GM12865 (cell line): ENCODE results near the gene ISM1.

Source experiments
- DNase-seq: peaks from one replicate; pipeline ENCODE4 v3.0.0; 2010; ENCODE audit warnings: low read depth
- H3K4me3 ChIP-seq: 2 replicates; pipeline ENCODE4 v1.5.1; 2011; ENCODE audit warnings: mild to moderate bottlenecking, low read depth, low read length, control low read depth
- TF ChIP-seq, protein P1 (sequence below): IDR thresholded peaks from 2 replicates; pipeline ENCODE4 v1.5.1; 2011; ENCODE audit warnings: low read length, control low read depth, low read depth, inconsistent platforms; ENCODE audit not compliant: insufficient read depth; ENCODE audit errors: missing control alignments

The ISM1 gene

GRCh38 chr20:13331536-13331935 is 110.5 kb downstream of the ISM1 start:
- DNase-seq: no peak
- TF ChIP-seq, protein P1, sequence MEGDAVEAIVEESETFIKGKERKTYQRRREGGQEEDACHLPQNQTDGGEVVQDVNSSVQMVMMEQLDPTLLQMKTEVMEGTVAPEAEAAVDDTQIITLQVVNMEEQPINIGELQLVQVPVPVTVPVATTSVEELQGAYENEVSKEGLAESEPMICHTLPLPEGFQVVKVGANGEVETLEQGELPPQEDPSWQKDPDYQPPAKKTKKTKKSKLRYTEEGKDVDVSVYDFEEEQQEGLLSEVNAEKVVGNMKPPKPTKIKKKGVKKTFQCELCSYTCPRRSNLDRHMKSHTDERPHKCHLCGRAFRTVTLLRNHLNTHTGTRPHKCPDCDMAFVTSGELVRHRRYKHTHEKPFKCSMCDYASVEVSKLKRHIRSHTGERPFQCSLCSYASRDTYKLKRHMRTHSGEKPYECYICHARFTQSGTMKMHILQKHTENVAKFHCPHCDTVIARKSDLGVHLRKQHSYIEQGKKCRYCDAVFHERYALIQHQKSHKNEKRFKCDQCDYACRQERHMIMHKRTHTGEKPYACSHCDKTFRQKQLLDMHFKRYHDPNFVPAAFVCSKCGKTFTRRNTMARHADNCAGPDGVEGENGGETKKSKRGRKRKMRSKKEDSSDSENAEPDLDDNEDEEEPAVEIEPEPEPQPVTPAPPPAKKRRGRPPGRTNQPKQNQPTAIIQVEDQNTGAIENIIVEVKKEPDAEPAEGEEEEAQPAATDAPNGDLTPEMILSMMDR: no peak
- H3K4me3 ChIP-seq: no peak overlapping the region

DNA sequence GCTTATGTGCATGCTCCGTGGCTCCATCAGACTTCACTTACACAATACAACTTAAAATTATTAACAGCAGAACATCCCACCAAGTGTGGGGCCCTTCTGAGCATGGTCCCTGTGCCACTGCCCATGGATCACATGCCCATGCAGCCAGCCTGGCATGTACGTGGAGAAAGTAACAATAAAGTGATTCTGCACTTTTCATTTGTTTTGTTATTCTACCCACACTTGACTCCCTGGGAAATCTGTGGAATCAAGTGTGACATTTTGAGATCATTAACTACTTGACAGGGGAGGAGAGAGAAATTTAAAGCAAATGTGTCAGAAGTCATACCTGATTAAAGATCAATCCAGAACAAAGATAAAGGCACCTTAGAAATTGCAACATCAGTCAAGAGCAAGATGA is 112.0 kb downstream of the ISM1 start:
- TF ChIP-seq, protein P1: no peak
- no peak overlapping the region for H3K4me3 ChIP-seq
- no peak for DNase-seq

- H3K4me3 ChIP-seq: no peak overlapping the region
- TF ChIP-seq, protein P1: no peak
- no peak for DNase-seq
Observed at GRCh38 chr20:13333793-13334192, 112.7 kb downstream of the ISM1 start.

DNA sequence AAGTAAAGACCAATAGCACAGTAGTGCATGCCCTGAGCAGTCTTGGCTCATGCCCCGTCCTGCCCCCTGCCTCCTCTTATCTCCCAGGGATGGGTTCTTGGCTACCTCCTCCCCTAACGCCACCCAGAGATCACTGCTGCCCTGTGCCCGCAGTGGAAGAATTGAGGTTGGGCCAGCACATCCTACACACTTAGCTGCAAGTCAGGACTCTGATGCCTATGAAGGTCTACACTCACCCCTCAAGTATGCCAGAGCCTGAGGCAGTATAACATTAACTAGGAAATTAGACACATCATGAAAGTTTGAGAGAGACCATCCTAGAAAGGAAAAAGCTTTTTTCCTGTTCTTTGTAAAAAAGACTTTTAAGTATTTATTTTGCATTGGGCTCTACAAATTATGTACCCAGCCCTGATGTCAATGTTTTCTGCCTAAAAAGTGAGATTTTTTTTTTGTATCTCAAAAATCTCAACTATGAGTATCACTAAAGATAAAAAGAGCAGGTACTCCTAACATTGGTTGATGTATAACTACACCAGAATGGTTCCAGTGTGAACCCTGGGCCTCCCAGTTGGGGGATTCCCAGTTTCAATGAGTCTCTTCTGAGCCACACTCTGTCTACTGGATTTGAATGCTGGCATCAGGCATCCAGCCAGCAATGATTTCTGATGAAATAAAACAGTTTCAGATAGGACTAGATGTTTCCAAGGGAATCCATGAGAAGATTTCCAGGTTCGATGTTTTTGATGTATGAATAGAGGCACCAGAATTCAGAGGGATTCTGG is 115.4 kb downstream of the ISM1 start:
- DNase-seq: no peak
- TF ChIP-seq, protein P1: no peak
- H3K4me3 ChIP-seq: no peak overlapping the region

GRCh38 chr20:13337090-13337784 is 116.2 kb downstream of the ISM1 start:
- no peak overlapping the region for H3K4me3 ChIP-seq
- TF ChIP-seq, protein P1: no peak
- DNase-seq: no peak

DNA sequence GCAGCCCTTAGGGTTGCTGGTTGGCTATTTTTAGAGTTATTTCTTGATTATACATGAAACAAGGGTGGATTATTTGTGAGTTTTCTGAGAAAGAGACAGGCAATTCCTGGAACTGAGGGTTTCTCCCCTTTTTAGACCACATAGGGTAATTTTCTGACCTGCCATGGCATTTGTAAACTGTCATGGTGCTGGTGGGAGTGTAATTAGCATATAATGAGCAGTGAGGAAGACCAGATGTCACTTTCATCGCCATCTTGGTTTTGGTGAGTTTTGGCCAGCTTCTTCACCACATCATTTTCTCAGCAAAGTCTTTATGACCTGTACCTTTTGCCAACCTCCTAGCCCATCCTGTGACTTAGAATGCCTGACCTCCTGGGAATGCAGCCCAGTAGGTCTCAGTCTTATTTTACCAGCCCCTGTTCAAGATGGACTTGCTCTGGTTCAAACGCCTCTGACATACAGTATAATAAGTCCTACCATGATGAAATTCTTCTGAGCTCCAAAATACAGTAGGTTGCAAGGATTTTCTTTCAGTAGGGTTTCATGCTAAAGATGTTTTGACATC is 117.1 kb downstream of the ISM1 start:
- H3K4me3 ChIP-seq: no peak overlapping the region
- DNase-seq: no peak
- TF ChIP-seq, protein P1: no peak
